IMR-90 (cell line): ENCODE results near the gene LAMA5. TPM values are rescaled to one million over a fixed set of nuclear protein-coding genes. Genes with fewer than 3 reads are reported as not detected.

Experiments used
- ATAC-seq: fragments of 200-7000 bp; cut with Tn5 transposase; 2 replicates; pipeline ENCODE4 v1.9.1; 2020; ENCODE audit warnings: low read depth, mild to moderate bottlenecking, moderate library complexity
- BruUV-seq: library from RNA; stranded (reverse); fragments of 400-500 nt; replicated peaks from 2 replicates; lab custom pipeline; 2021; lab: Mats Ljungman, UMichigan
- CTCF ChIA-PET: fragments of 300-600 bp; formaldehyde crosslinking; extraction: SDS; loops from one replicate; lab custom pipeline; 2021; ENCODE audit warnings: antibody characterized with exemption; lab: Yijun Ruan, JAX
- POLR2A ChIA-PET: fragments of 300-600 bp; sonication (Branson Sonifier 250); formaldehyde crosslinking; loops from one replicate; lab custom pipeline; 2022; ENCODE audit warnings: antibody characterized with exemption; ENCODE audit not compliant: unreplicated experiment; lab: Charles Lee
- DNase-seq: peaks from one replicate; pipeline ENCODE4 v3.0.0; 2013
- H2AFZ ChIP-seq: replicated peaks from 2 replicates; pipeline ENCODE3; 2013; ENCODE audit warnings: low read length, mild to moderate bottlenecking; ENCODE audit not compliant: poor library complexity
- H2AK5ac ChIP-seq: 2 replicates; pipeline ENCODE4 v1.6.1; 2013; ENCODE audit warnings: low read depth, low read length, inconsistent platforms
- H2AK9ac ChIP-seq: replicated peaks from 2 replicates; pipeline ENCODE3; 2013; ENCODE audit warnings: mild to moderate bottlenecking, low read depth, low read length, moderate library complexity; ENCODE audit not compliant: poor library complexity
- H2BK120ac ChIP-seq: 2 replicates; pipeline ENCODE4 v1.6.1; 2013; ENCODE audit warnings: low read depth, low read length, inconsistent platforms
- H2BK15ac ChIP-seq: 3 replicates; pipeline ENCODE4 v1.6.1; 2013; ENCODE audit warnings: low read depth, low read length, inconsistent platforms
- H2BK20ac ChIP-seq: 2 replicates; pipeline ENCODE4 v1.6.1; 2013; ENCODE audit warnings: low read depth, mild to moderate bottlenecking, inconsistent platforms, low read length, moderate library complexity
- H2BK5ac ChIP-seq: 2 replicates; pipeline ENCODE4 v1.6.1; 2013; ENCODE audit warnings: mild to moderate bottlenecking, low read depth, low read length, inconsistent platforms; ENCODE audit not compliant: poor library complexity, severe bottlenecking
- H3K14ac ChIP-seq: replicated peaks from 2 replicates; pipeline ENCODE4 v1.6.1; 2013; ENCODE audit warnings: low read depth, low read length, inconsistent platforms
- H3K18ac ChIP-seq: 2 replicates; pipeline ENCODE4 v1.6.1; 2013; ENCODE audit warnings: low read depth, low read length, control low read depth
- H3K23ac ChIP-seq: 2 replicates; pipeline ENCODE4 v1.6.1; 2013; ENCODE audit warnings: low read depth, low read length, inconsistent platforms
- H3K27ac ChIP-seq: 2 replicates; pipeline ENCODE4 v1.5.1; 2013; ENCODE audit warnings: mild to moderate bottlenecking, control low read depth, low read length; ENCODE audit not compliant: insufficient read depth
- H3K27me3 ChIP-seq: 2 replicates; pipeline ENCODE4 v1.6.1; 2013; ENCODE audit warnings: low read length; ENCODE audit not compliant: control insufficient read depth, insufficient read depth
- H3K36me3 ChIP-seq: 2 replicates; pipeline ENCODE4 v1.6.1; 2013; ENCODE audit warnings: low read length, mixed read lengths; ENCODE audit not compliant: control insufficient read depth, insufficient read depth
- H3K4ac ChIP-seq: 2 replicates; pipeline ENCODE4 v1.6.1; 2013; ENCODE audit warnings: low read depth, low read length, inconsistent platforms
- H3K4me1 ChIP-seq: 2 replicates; pipeline ENCODE4 v1.6.1; 2013; ENCODE audit warnings: low read length, mixed read lengths; ENCODE audit not compliant: control insufficient read depth, insufficient read depth
- H3K4me2 ChIP-seq: 2 replicates; pipeline ENCODE4 v1.6.1; 2013; ENCODE audit warnings: low read depth, mild to moderate bottlenecking, control low read depth, low read length, moderate library complexity
- H3K4me3 ChIP-seq: 2 replicates; pipeline ENCODE4 v1.5.1; 2013; ENCODE audit warnings: low read depth, mild to moderate bottlenecking, control low read depth, low read length, moderate library complexity; ENCODE audit not compliant: insufficient read depth
- H3K56ac ChIP-seq: 2 replicates; pipeline ENCODE4 v1.6.1; 2013; ENCODE audit warnings: low read length, inconsistent platforms; ENCODE audit not compliant: insufficient read depth; ENCODE audit errors: extremely low read depth
- H3K79me1 ChIP-seq, 2 experiments: 2 replicates each; pipeline ENCODE4 v1.6.1; 2013; ENCODE audit warnings: low read length in 2 of 2, inconsistent platforms in 1 of 2, low read depth in 1 of 2
- H3K9ac ChIP-seq: 2 replicates; pipeline ENCODE4 v1.6.1; 2013; ENCODE audit warnings: low read depth, low read length, control low read depth
- H3K9me1 ChIP-seq: 2 replicates; pipeline ENCODE4 v1.6.1; 2013; ENCODE audit warnings: low read length, inconsistent platforms; ENCODE audit not compliant: insufficient read depth
- H3K9me3 ChIP-seq: 2 replicates; pipeline ENCODE4 v1.6.1; 2013; ENCODE audit warnings: low read length; ENCODE audit not compliant: control insufficient read depth, insufficient read depth
- H4K20me1 ChIP-seq: 2 replicates; pipeline ENCODE4 v1.6.1; 2013; ENCODE audit warnings: low read length, inconsistent platforms; ENCODE audit not compliant: insufficient read depth
- H4K5ac ChIP-seq: 2 replicates; pipeline ENCODE4 v1.6.1; 2013; ENCODE audit warnings: mild to moderate bottlenecking, low read depth, low read length, control low read depth
- H4K8ac ChIP-seq, 2 experiments: 2 replicates each; pipeline ENCODE4 v1.6.1; 2013; ENCODE audit warnings: low read depth in 2 of 2, low read length in 2 of 2, control low read depth in 1 of 2, inconsistent platforms in 1 of 2
- H4K91ac ChIP-seq: 2 replicates; pipeline ENCODE4 v1.6.1; 2013; ENCODE audit warnings: low read depth, low read length, inconsistent platforms; ENCODE audit not compliant: insufficient read depth
- BHLHE40 ChIP-seq: fragments of 150-350 bp; IDR thresholded peaks from 2 replicates; pipeline ENCODE4 v1.6.1; 2016; ENCODE audit warnings: mild to moderate bottlenecking, low read depth, low read length
- CEBPB ChIP-seq: IDR thresholded peaks from 2 replicates; pipeline ENCODE4 v1.6.1; 2012; ENCODE audit warnings: low read depth, low read length, improper control_type of control experiment
- CHD1 ChIP-seq: IDR thresholded peaks from 2 replicates; pipeline ENCODE4 v1.6.1; 2012; ENCODE audit warnings: low read depth, low read length, improper control_type of control experiment
- FOS ChIP-seq: fragments of 150-350 bp; IDR thresholded peaks from 2 replicates; pipeline ENCODE4 v1.6.1; 2016; ENCODE audit warnings: low read depth, low read length
- MAFK ChIP-seq: IDR thresholded peaks from 2 replicates; pipeline ENCODE4 v1.6.1; 2012; ENCODE audit warnings: low read depth, low read length, improper control_type of control experiment
- MAZ ChIP-seq: IDR thresholded peaks from 2 replicates; pipeline ENCODE4 v1.6.1; 2012; ENCODE audit warnings: low read depth, mild to moderate bottlenecking, low read length, improper control_type of control experiment, moderate library complexity, borderline replicate concordance
- MXI1 ChIP-seq: IDR thresholded peaks from 2 replicates; pipeline ENCODE4 v1.6.1; 2012; ENCODE audit warnings: low read depth, mild to moderate bottlenecking, low read length, moderate library complexity, borderline replicate concordance
- NFE2L2 ChIP-seq: fragments of 150-350 bp; IDR thresholded peaks from 2 replicates; pipeline ENCODE4 v1.6.1; 2016; ENCODE audit warnings: low read depth, mild to moderate bottlenecking, low read length
- POLR2A ChIP-seq: IDR thresholded peaks from 2 replicates; pipeline ENCODE4 v1.6.1; 2012; ENCODE audit warnings: mild to moderate bottlenecking, low read depth, low read length
- RAD21 ChIP-seq: IDR thresholded peaks from 2 replicates; pipeline ENCODE4 v1.6.1; 2012; ENCODE audit warnings: low read length, improper control_type of control experiment
- RCOR1 ChIP-seq: IDR thresholded peaks from 2 replicates; pipeline ENCODE4 v1.6.1; 2012; ENCODE audit warnings: mild to moderate bottlenecking, low read length, improper control_type of control experiment; ENCODE audit not compliant: insufficient replicate concordance
- RFX5 ChIP-seq: IDR thresholded peaks from 2 replicates; pipeline ENCODE4 v1.8.0; 2012; ENCODE audit warnings: low read depth, mild to moderate bottlenecking, low read length, moderate library complexity
- SMC3 ChIP-seq: fragments of 150-350 bp; IDR thresholded peaks from 2 replicates; pipeline ENCODE4 v1.6.1; 2016; ENCODE audit warnings: low read depth, mild to moderate bottlenecking, antibody characterized with exemption, low read length, moderate library complexity
- WGBS, 2 experiments: methylation state at CpG; one replicate each; pipeline versions ENCODE4 v1.1.5 to v1.1.7; 2013; ENCODE audit warnings: missing lambda C conversion rate in 2 of 2; ENCODE audit not compliant: insufficient read length in 1 of 2; ENCODE audit errors: extremely low coverage in 2 of 2; 5-methylcytosine and 5-hydroxymethylcytosine counted together
- dilution Hi-C: fragments of 300-500 bp; cut with HindIII; formaldehyde crosslinking; loops from one replicate; pipeline ENCODE4 v1.14.3; 2018; ENCODE audit warnings: low sequenced_read_pairs; ENCODE audit not compliant: unreplicated experiment
- in situ Hi-C: fragments of 300-500 bp; cut with MboI; formaldehyde crosslinking; loops from 3 replicates; pipeline ENCODE4 v1.14.3; 2019; ENCODE audit warnings: low sequenced_read_pairs, inconsistent platforms, mixed read lengths
- intact Hi-C: fragments of 100-400 bp; cut with micrococcal nuclease; formaldehyde crosslinking; loops from 2 replicates; pipeline ENCODE4 v1.10.0; 2022
- polyA plus RNA-seq, 3 experiments: library from polyadenylated mRNA; depleted of rRNA; stranded (reverse); fragments of >200 nt; gene quantifications; 2 replicates each; pipeline ENCODE4 v1.2.3, GENCODE V29; 2012; ENCODE audit warnings: low replicate concordance in 1 of 3
- total RNA-seq: library from RNA; depleted of rRNA; stranded (reverse); fragments of >200 nt; gene quantifications from 2 replicates; pipeline ENCODE4 v1.2.3, GENCODE V29; 2012
- TF ChIP-seq, protein P1 (sequence below): fragments of 150-350 bp; IDR thresholded peaks from 2 replicates; pipeline ENCODE4 v1.6.1; 2017; ENCODE audit warnings: mild to moderate bottlenecking, antibody characterized with exemption, low read length, low read depth
- TF ChIP-seq, protein P2 (sequence below): fragments of 150-350 bp; IDR thresholded peaks from 2 replicates; pipeline ENCODE4 v1.6.1; 2016; ENCODE audit warnings: low read depth, mild to moderate bottlenecking, low read length, moderate library complexity, borderline replicate concordance

Gene LAMA5
- total and polyA plus RNA-seq, 2 of the 4 experiments (the other 2 are of a cell fraction), result 0.90 to 7.3 TPM

DNA sequence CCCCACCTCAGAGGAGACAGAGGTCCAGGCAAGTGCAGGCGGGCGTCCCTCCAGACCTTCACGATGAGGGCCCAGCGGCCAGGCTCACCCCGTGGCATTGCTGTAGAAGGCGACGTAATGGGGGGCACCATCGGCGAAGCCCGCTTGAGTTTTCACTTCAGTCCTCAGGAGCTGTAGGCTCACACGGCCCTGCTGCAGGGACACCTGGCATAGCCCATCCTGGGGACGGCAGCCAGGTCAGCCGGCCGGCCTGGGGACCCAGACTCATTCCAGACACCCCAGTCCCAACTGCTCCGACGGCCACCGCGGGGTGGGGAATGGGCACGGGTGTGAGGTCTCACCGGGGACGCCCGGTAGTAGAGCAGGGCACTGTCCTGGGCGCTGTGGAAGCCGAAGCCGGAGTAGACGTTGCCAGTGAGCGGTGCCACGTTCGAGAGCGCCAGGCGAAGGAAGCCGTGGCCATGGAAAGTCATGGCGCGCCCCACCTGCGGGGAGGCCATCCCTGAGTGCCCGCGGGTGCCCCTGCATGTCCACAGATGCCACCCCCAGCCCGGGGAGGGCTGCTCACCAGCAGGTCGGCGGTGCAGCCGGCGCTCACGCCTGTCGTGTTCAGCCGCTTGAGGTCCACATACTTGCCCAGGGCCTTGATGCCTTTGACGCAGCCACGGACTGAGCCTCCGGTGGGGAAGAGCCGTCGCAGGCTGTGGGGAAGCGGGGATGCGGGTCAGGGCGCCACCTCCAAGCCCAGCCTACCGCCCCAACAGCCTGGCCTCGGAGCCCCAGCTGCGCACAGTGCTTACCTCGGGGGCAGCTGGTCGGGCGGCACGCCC is 55.1 kb downstream of the LAMA5 start:
- Histone ChIP-seq H4K91ac (no peak overlapping the region), H3K14ac (no peak overlapping the region), H3K4ac (no peak overlapping the region), H3K9me3 (no peaks in the 10 kb centered on the region), H2AFZ (no peak overlapping the region), H3K9ac (no peak overlapping the region), H3K4me3 (no peak overlapping the region), H3K4me1 (no peaks in the 10 kb centered on the region), H3K4me2 (no peak overlapping the region), H3K79me1 (no peaks in the 10 kb centered on the region), H4K8ac (no peak overlapping the region), H3K18ac (no peak overlapping the region), H2AK9ac (no peak overlapping the region), H2BK5ac (no peak overlapping the region), H3K56ac (no peak overlapping the region), H4K5ac (no peak overlapping the region), H2BK15ac (no peak overlapping the region), H2AK5ac (no peak overlapping the region), H2BK120ac (no peak overlapping the region), H3K23ac (no peak overlapping the region), H4K20me1 (peaks cover 3% of the 10 kb centered on the region), H3K9me1 (no peaks in the 10 kb centered on the region), H2BK20ac (no peak overlapping the region), H3K27ac (no peak overlapping the region), H3K36me3 (peaks cover 62% of the 10 kb centered on the region), H3K27me3 (no peaks in the 10 kb centered on the region)
- in situ Hi-C loops (no loop called here), intact Hi-C loops (no loop called here), dilution Hi-C loops (no loop called here)
- WGBS, 2 experiments, result 96% methylated on average over 44 of the region's 60 CpGs; no CpG with 5 or more reads in 1 of the 2 experiments
- POLR2A ChIA-PET, result no interaction called here
- no TSS peak for BruUV-seq
- ATAC-seq (no peak), DNase-seq (no peak)
- CTCF ChIA-PET, result no interaction called here
- TF ChIP-seq, protein P1, sequence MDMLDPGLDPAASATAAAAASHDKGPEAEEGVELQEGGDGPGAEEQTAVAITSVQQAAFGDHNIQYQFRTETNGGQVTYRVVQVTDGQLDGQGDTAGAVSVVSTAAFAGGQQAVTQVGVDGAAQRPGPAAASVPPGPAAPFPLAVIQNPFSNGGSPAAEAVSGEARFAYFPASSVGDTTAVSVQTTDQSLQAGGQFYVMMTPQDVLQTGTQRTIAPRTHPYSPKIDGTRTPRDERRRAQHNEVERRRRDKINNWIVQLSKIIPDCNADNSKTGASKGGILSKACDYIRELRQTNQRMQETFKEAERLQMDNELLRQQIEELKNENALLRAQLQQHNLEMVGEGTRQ, result no peak
- TF ChIP-seq SMC3, result no peak
- TF ChIP-seq MAZ, result no peak
- TF ChIP-seq CEBPB, result no peak
- TF ChIP-seq POLR2A, result no peak
- TF ChIP-seq, protein P2, sequence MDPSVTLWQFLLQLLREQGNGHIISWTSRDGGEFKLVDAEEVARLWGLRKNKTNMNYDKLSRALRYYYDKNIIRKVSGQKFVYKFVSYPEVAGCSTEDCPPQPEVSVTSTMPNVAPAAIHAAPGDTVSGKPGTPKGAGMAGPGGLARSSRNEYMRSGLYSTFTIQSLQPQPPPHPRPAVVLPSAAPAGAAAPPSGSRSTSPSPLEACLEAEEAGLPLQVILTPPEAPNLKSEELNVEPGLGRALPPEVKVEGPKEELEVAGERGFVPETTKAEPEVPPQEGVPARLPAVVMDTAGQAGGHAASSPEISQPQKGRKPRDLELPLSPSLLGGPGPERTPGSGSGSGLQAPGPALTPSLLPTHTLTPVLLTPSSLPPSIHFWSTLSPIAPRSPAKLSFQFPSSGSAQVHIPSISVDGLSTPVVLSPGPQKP, result no peak
- no peak for TF ChIP-seq NFE2L2
- TF ChIP-seq MXI1, result no peak
- TF ChIP-seq BHLHE40, result no peak
- TF ChIP-seq FOS, result no peak
- TF ChIP-seq MAFK, result no peak
- no peak for TF ChIP-seq RAD21
- no peak for TF ChIP-seq RFX5
- no peak for TF ChIP-seq CHD1
- no peak for TF ChIP-seq RCOR1
